ENCODE data around the gene SCFD2.

DNA sequence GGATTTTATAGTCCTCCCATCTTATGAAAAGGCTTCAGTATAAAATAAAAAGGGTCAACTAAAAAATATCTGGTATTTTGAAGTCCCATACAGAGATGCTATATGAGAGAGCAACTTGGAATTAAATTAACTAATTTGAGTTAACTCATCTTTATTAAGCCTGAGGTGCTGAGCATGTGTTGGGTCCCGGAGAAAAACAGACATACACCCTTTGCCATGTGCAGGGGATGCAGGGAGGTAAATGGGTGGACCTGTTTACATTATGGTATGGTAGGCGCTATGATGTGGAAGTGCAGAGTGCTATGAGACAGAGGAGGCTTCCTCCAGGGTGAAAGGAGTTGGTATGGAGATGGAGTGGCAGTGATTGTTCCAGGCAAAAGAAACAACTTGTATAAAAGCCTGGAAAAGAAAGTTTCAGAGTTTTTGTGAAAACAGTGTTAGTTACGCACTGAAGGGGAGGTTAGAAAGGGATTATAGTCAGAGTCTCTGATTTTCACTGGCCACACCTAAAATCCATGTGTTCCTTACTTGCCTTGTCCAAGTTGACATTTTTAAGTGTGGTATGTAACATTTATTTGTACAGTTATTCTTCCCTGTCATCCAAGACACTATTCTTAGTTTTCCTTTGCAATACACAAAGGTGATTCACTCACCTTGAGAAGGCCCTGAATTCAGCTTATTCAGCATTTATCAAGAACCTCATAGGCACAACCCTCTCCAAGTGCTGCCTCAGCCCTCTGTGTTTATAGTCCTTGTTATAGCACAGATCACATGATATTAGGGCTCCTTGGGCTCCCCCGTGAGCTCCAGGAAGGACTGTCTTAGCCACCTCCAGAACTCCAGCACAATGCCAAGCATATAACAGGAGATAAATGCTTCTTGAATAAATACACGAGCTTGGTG is 351.7 kb downstream of the SCFD2 start:
- TF ChIP-seq POLR2A (IDR thresholded peaks at IDR 0.05; ENCODE audit: low read depth, low read length): no peak
- TF ChIP-seq, protein P1, sequence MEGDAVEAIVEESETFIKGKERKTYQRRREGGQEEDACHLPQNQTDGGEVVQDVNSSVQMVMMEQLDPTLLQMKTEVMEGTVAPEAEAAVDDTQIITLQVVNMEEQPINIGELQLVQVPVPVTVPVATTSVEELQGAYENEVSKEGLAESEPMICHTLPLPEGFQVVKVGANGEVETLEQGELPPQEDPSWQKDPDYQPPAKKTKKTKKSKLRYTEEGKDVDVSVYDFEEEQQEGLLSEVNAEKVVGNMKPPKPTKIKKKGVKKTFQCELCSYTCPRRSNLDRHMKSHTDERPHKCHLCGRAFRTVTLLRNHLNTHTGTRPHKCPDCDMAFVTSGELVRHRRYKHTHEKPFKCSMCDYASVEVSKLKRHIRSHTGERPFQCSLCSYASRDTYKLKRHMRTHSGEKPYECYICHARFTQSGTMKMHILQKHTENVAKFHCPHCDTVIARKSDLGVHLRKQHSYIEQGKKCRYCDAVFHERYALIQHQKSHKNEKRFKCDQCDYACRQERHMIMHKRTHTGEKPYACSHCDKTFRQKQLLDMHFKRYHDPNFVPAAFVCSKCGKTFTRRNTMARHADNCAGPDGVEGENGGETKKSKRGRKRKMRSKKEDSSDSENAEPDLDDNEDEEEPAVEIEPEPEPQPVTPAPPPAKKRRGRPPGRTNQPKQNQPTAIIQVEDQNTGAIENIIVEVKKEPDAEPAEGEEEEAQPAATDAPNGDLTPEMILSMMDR (IDR thresholded peaks at IDR 0.05; ENCODE audit: extremely low read depth in 1 of 2, insufficient read depth in 1 of 2, low read depth in 1 of 2, low read length in 2 of 2): no peak
- no peak for TF ChIP-seq JUN (IDR thresholded peaks at IDR 0.05; ENCODE audit: borderline replicate concordance, insufficient read depth, insufficient read length, low read depth)
- TF ChIP-seq EZH2 (IDR thresholded peaks at IDR 0.05; ENCODE audit: borderline replicate concordance, low read depth, low read length, severe bottlenecking): no peak
